Measurements from ENCODE around the gene RAB7B. TPM values are rescaled to one million over a fixed set of nuclear protein-coding genes. Genes with fewer than 3 reads are reported as not detected.

RAB7B gene
- polyA plus RNA-seq, 2 of the 4 experiments (the other 2 are of a cell fraction), result 0.08 to 0.30 TPM

DNA sequence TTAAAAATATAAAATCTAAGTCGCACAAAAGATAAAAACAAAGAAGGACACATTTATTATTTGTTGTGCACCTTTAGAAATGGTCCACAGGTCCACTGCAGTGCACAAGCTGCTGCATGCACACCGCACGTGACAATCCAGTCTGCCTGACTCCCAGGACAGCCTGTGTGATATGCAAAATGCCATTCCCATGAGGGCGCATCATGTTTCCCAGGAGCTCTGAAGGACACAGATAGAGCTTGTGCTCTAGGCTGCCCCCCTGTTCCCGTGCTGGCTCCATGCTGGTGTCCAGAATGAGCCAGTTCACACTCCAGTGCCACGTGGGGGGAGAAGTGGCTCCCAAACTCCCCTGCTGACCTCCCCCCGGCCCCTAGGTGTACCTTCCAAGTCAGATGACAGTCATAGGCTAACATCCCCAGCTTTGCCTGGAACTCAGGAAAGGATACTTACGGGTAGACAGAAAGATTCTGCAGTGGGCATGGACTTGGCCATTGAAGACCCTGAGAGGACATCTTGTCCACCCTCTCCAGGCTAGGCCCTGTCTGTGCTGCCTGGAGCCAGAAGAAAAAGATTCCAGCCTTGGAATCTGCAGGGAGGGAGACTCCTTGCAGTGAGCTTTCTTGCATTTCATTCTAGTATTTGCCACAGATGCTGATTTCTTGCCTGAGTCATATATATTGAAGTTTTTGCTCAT is 26.3 kb downstream of the RAB7B start:
- Histone ChIP-seq H3K4me1 (peaks cover 16% of the 10 kb centered on the region), H3K4me2 (peak overlapping the region; percentile 23; the same call in 2 of the 3 replicates), H3K9me3 (no peaks in the 10 kb centered on the region), H3K4me3 (no peak overlapping the region), H3K27ac (peak overlapping the region; percentile 59 to 77; a peak in 4 of 6 replicates)
- ChIA-PET CTCF (interaction anchor here (0.6 to 13.5 kb wide), 84 partner anchors 7 to 502 kb away, joined by 3 to 822 read pairs (median 5); partner anchors contain the start of genes PM20D1, RAB29, RAB7B and SLC26A9), POLR2A (interaction anchor here (1.0 to 2.0 kb wide), 3 partner anchors 57 to 185 kb away, joined by 3 to 11 read pairs (median 9); no protein-coding TSS in a partner anchor)
- FAIRE-seq (no peak), DNase-seq (ENCODE audit: low read depth in 1 of 2, low spot score in 1 of 2) (peak in 1 of 2 experiments; percentile 59), ATAC-seq (peak; percentile 25 to 72; a peak in 4 of 6 replicates)
- WGBS (ENCODE audit: missing lambda C conversion rate), result 46% methylated on average over 8 of the region's 8 CpGs
- no peak for TF ChIP-seq FOXS1 (CRISPR knock-in tag; IDR thresholded peaks at IDR 0.05)
- TF ChIP-seq BHLHE40 (IDR thresholded peaks at IDR 0.05; ENCODE audit: low read depth, low read length), result no peak
- TF ChIP-seq, protein P1, sequence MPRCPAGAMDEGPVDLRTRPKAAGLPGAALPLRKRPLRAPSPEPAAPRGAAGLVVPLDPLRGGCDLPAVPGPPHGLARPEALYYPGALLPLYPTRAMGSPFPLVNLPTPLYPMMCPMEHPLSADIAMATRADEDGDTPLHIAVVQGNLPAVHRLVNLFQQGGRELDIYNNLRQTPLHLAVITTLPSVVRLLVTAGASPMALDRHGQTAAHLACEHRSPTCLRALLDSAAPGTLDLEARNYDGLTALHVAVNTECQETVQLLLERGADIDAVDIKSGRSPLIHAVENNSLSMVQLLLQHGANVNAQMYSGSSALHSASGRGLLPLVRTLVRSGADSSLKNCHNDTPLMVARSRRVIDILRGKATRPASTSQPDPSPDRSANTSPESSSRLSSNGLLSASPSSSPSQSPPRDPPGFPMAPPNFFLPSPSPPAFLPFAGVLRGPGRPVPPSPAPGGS (IDR thresholded peaks at IDR 0.05), result no peak
- no peak for TF ChIP-seq TP53 (CRISPR knock-in tag; IDR thresholded peaks at IDR 0.05)
- no peak for TF ChIP-seq EHMT2 (IDR thresholded peaks at IDR 0.05; ENCODE audit: low read depth)
- no peak for TF ChIP-seq ZC3H11A (IDR thresholded peaks at IDR 0.05)
- no peak for TF ChIP-seq ESRRA (IDR thresholded peaks at IDR 0.05; ENCODE audit: borderline replicate concordance, low read length)
- TF ChIP-seq RARB (CRISPR knock-in tag; IDR thresholded peaks at IDR 0.05), result no peak

DNA sequence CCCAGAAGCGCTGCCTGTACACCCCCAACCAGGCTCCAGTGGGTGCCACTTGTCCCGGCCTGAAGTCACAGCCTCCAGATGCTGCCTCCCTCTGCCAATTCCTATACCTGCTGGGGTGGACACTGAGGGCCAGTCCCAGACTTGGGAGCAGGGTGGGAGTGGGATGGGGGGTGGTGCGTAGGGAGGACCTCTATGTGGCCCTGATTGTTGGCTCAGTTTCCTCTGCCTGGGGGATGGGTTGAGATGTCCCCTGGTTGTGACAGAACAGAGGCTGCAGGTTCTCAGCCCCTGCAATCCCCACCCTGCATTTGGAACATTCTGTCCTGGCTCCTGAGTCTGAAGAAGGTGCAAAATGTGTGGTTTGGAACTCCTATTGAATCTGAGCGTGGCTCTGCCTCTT is 27.2 kb downstream of the RAB7B start:
- H3K4me3 ChIP-seq, result no peak overlapping the region
- peak overlapping the region; percentile 59 to 77; a peak in 4 of 6 replicates for H3K27ac ChIP-seq
- ChIA-PET POLR2A (no interaction called here), CTCF (interaction anchor here (1.1 to 13.5 kb wide), 15 partner anchors 11 to 385 kb away, joined by 4 to 822 read pairs (median 27); partner anchors contain the start of genes RAB29 and SLC26A9)
- ATAC-seq (no peak), DNase-seq (ENCODE audit: low read depth in 1 of 2, low spot score in 1 of 2) (no peak), FAIRE-seq (no peak)
- TF ChIP-seq NR3C1 (IDR thresholded peaks at IDR 0.05) (no peak), JUNB (IDR thresholded peaks at IDR 0.05) (no peak), ZC3H11A (IDR thresholded peaks at IDR 0.05) (no peak), ELK1 (IDR thresholded peaks at IDR 0.05; ENCODE audit: low read depth, low read length) (no peak), SREBF2 (IDR thresholded peaks at IDR 0.05) (no peak), POLR2AphosphoS2 (conservative IDR thresholded peaks at IDR 0.05; ENCODE audit: low read length) (no peak)
- no peak overlapping the region for H3K4me2 ChIP-seq
- WGBS (ENCODE audit: missing lambda C conversion rate), result 76% methylated on average over 3 of the region's 4 CpGs
- no peaks in the 10 kb centered on the region for H3K9me3 ChIP-seq
- peaks cover 19% of the 10 kb centered on the region for H3K4me1 ChIP-seq

DNA sequence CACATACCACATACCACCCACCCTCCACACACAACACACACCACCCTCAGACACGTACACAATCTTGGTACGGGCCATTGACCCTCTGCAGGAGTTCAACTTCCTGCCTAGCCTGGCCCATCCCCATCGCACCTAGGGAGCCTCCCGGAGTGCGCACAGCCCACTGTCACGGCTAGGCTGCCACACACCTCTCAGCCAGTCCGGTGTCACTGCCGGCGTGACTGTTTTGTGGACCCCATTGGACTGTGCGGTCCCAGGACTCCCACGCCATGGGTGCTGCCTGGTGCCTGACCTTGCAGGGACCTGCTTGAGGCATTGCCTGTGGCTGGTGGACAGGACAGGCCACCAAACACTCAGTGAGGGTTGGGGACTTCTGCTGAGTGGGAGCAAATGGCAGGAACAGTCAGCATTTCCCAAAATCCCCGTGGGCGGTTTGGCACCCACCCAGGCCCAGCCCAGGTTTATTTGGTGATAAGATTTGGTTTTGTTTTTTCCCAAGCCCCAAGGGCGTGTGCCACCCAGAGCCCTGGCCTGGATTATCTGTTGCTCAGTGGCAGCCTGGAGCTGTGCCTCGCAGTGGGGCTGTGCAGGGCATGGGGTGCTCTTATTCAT is 27.7 kb downstream of the RAB7B start:
- ChIA-PET POLR2A (no interaction called here), CTCF (interaction anchor here (2.6 to 13.5 kb wide), 6 partner anchors 30 to 384 kb away, joined by 14 to 822 read pairs (median 232); partner anchors contain the start of gene SLC26A9)
- ATAC-seq, result no peak
- FAIRE-seq, result no peak
- Histone ChIP-seq H3K4me1 (peaks cover 24% of the 10 kb centered on the region), H3K27ac (peak overlapping the region; percentile 59 to 77; a peak in 4 of 6 replicates), H3K4me2 (no peak overlapping the region), H3K4me3 (no peak overlapping the region), H3K9me3 (no peaks in the 10 kb centered on the region)
- TF ChIP-seq ELK1 (IDR thresholded peaks at IDR 0.05; ENCODE audit: low read depth, low read length) (no peak), CEBPB (IDR thresholded peaks at IDR 0.05) (no peak), CHD4 (IDR thresholded peaks at IDR 0.05; ENCODE audit: borderline replicate concordance) (no peak), ZNF302 (CRISPR knock-in tag; IDR thresholded peaks at IDR 0.05) (no peak)
- no peak for DNase-seq (ENCODE audit: low read depth in 1 of 2, low spot score in 1 of 2)
- 82% methylated on average over 15 of the region's 15 CpGs for WGBS (ENCODE audit: missing lambda C conversion rate)
